ENCODE results near the gene SLC38A1. TPM values are rescaled to one million over a fixed set of nuclear protein-coding genes. Genes with fewer than 3 reads are reported as not detected.

SLC38A1 gene
- total RNA-seq, 3 donors from 2014 or later: 7.8 to 219 (median 101) TPM

- no peak overlapping the region for H3K4me3 ChIP-seq
- TF ChIP-seq CTCF (IDR thresholded peaks at IDR 0.05) (no peak), POLR2AphosphoS5 (IDR thresholded peaks at IDR 0.05) (no peak), POLR2A (IDR thresholded peaks at IDR 0.05) (no peak)
- no peaks in the 10 kb centered on the region for H3K4me1 ChIP-seq
- no peak overlapping the region for H3K27ac ChIP-seq
- DNase-seq (ENCODE audit: low spot score in 2 of 2): no peak
- H3K27me3 ChIP-seq: no peaks in the 10 kb centered on the region
- H3K9me3 ChIP-seq: peaks cover 0 to 2% of the 10 kb centered on the region in 2 donors
- H3K36me3 ChIP-seq: no peaks in the 10 kb centered on the region
- intact Hi-C loops (cut with DNase I; ENCODE audit: low total_unique reads): no loop called here
Measured at GRCh38 chr12:46276756-46277155, 7.9 kb upstream of the SLC38A1 start.

- H3K36me3 ChIP-seq: no peaks in the 10 kb centered on the region
- H3K27me3 ChIP-seq: no peaks in the 10 kb centered on the region
- no peak overlapping the region for H3K4me3 ChIP-seq
- no peak for DNase-seq (ENCODE audit: low spot score in 2 of 2)
- H3K27ac ChIP-seq: no peak overlapping the region
- no peak for TF ChIP-seq POLR2A (IDR thresholded peaks at IDR 0.05)
- no peak for TF ChIP-seq POLR2AphosphoS5 (IDR thresholded peaks at IDR 0.05)
- no peak for TF ChIP-seq CTCF (IDR thresholded peaks at IDR 0.05)
- intact Hi-C loops (cut with DNase I; ENCODE audit: low total_unique reads): no loop called here
- H3K9me3 ChIP-seq: no peaks in the 10 kb centered on the region
- no peaks in the 10 kb centered on the region for H3K4me1 ChIP-seq
Measured at GRCh38 chr12:46271863-46272262, 3.0 kb upstream of the SLC38A1 start.

GRCh38 chr12:46269429-46270241, 792 bp upstream of the SLC38A1 start:
- DNase-seq (ENCODE audit: low spot score in 2 of 2): peak in 1 of 2 donors; percentile 20
- no peaks in the 10 kb centered on the region for H3K27me3 ChIP-seq
- H3K4me3 ChIP-seq: peak overlapping the region; percentile 54 to 77 (median 73)
- no peaks in the 10 kb centered on the region for H3K36me3 ChIP-seq
- TF ChIP-seq POLR2A (IDR thresholded peaks at IDR 0.05): no peak
- TF ChIP-seq CTCF (IDR thresholded peaks at IDR 0.05): no peak
- no peak for TF ChIP-seq POLR2AphosphoS5 (IDR thresholded peaks at IDR 0.05)
- peak overlapping the region; percentile 95 to 97 for H3K27ac ChIP-seq
- H3K9me3 ChIP-seq: no peaks in the 10 kb centered on the region
- peaks cover 0 to 9% of the 10 kb centered on the region in 2 donors for H3K4me1 ChIP-seq
- intact Hi-C loops (cut with DNase I; ENCODE audit: low total_unique reads): loop anchor here (10.0 kb wide), 1 partner anchor 75 kb away; no protein-coding TSS in a partner anchor

GRCh38 chr12:46267825-46268582, 839 bp downstream of the SLC38A1 start:
- Histone ChIP-seq H3K4me1 (peaks cover 0 to 9% of the 10 kb centered on the region in 2 donors), H3K4me3 (peak overlapping the region; percentile 54 to 77 (median 73)), H3K36me3 (no peaks in the 10 kb centered on the region), H3K27ac (peak overlapping the region; percentile 95 to 97), H3K9me3 (no peaks in the 10 kb centered on the region), H3K27me3 (no peaks in the 10 kb centered on the region)
- TF ChIP-seq POLR2AphosphoS5 (IDR thresholded peaks at IDR 0.05) (no peak), CTCF (IDR thresholded peaks at IDR 0.05) (no peak), POLR2A (IDR thresholded peaks at IDR 0.05) (no peak)
- intact Hi-C loops (cut with DNase I; ENCODE audit: low total_unique reads): loop anchor here (10.0 kb wide), 1 partner anchor 73 kb away; no protein-coding TSS in a partner anchor
- DNase-seq (ENCODE audit: low spot score in 2 of 2): peak in 1 of 2 donors; percentile 54

GRCh38 chr12:46267575-46267824, 1.3 kb downstream of the SLC38A1 start:
- no peak for DNase-seq (ENCODE audit: low spot score in 2 of 2)
- peaks cover 0 to 9% of the 10 kb centered on the region in 2 donors for H3K4me1 ChIP-seq

More at GRCh38 chr12:46267575-46267824, 1.3 kb downstream of the SLC38A1 start:
- no peak for TF ChIP-seq POLR2A (IDR thresholded peaks at IDR 0.05)
- Histone ChIP-seq H3K4me3 (peak overlapping the region; percentile 54 to 77 (median 73)), H3K36me3 (no peaks in the 10 kb centered on the region), H3K27me3 (no peaks in the 10 kb centered on the region), H3K9me3 (no peaks in the 10 kb centered on the region), H3K27ac (peak overlapping the region; percentile 95 to 97)
- intact Hi-C loops (cut with DNase I; ENCODE audit: low total_unique reads): loop anchor here (10.0 kb wide), 1 partner anchor 73 kb away; no protein-coding TSS in a partner anchor
